Left hindlimb (tissue), 1 donor: ENCODE results near the gene C11orf97.
"Not testable (repeated sequence)": the region's sequence is repeated elsewhere in the genome, so short reads cannot be mapped to it uniquely, and the experiment has no call there.

ENCODE experiments used
- DNase-seq: peaks from one replicate; pipeline ENCODE4 v3.0.0-alpha.2; 2018

The C11orf97 gene

DNA sequence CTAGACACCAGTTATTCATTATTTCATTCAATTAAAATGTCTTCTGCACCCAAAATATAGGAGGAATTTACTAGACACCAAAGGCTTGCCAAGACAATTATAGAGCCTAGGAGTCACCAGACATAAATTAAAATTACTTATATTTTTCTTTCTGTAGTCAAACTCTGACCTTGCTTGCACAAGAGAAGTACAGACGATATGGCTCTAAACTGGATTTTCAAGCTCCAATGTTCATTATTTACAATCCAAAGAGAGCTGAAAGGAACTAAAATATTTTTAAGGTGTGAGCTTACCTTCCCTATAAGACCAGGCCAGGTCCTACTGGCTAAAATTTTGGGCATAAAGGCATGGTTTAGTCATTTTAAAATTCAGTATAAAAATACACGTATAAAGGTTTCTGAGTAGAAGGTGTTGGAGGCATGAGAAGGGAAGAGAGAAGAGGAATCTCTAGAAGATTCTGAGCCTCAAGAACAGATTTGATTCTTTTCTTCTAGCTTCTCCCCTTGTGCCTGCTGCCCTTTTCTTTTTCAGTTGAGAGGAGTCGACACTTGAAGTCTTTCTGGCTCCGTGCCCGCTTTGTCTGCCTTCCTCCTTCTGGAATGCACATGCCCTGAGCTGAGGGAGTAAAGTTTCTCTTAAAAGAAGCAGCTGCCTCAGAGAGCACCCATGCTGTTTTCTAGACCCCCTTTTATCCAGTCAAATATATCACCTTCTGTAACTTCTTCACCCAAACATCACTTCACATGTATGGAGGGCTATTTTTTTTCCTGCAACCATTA lies 13.5 kb downstream of the C11orf97 start:
- DNase-seq, result peak; percentile 45

DNA sequence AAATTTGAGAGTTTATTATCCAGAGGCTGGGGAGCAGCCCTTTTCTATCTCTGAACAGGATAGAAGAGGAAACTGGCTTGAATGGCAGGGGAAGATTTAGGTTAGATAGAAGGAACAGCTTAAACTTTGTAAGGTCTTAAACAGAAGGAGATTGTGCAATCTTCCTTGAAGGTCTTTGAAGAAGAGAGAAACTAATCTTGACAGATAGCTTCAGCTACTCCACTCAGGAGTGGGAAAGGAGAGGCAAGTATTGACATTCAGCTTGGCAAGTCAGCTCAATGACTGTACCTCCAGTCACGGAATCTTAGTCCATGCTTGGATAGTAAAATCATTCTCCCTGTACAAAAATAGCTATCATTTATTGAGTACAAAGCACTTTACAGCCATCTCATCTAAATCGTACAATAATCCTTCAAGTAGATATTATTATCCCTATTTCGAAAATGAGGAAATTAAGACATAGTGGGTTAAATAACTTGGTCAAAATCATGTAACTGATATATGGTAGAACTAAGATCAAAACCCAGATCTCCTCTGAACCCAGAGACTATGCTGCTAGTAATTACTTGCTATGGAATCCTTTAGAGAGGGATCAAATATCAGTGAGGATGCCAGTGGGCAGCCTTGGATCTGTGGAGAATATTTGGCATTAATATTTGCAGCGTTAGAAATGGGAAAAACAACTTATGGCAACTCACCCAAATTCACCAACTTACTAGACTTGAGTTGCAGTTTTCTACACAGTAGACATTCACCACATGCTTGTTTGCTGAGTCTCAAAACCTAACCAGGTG lies 14.6 kb downstream of the C11orf97 start:
- DNase-seq, result no peak

DNA sequence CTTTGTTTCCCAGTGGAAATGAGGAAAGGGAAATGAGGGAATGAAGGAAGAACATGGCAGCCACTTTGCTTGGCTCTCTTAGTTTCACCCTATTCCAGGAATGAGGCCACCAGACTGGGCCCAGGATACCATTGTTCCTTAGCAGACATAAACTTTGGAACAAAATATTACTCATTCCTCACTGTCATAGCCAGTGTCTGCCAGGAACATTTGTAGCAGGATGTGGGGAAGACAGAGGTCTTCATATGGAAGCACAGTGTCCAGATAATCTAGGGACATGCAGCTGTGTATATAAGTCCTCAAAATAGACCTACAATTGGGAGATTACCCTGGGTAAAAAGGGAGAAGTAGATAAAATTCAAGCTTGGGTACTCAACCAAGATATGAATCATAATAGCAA lies 16.3 kb downstream of the C11orf97 start:
- no peak for DNase-seq

DNA sequence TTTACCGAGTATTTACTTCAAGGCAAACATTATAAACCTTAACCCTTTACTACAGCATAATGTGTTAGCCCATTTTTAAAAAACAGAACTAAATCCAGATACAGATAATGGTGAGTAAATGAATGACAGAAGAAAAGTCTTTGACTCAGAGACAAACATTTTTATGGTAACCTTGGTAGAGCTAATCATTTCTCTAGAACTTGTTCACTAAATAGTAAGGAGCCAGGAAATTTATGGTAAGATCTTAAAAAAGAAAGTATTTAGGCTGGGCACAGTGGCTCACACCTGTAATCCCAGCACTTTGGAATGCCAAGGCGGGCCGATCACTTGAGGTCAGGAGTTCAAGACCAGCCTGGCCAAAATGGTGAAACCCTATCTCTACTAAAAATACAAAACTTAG lies 19.9 kb downstream of the C11orf97 start:
- DNase-seq, result no peak

DNA sequence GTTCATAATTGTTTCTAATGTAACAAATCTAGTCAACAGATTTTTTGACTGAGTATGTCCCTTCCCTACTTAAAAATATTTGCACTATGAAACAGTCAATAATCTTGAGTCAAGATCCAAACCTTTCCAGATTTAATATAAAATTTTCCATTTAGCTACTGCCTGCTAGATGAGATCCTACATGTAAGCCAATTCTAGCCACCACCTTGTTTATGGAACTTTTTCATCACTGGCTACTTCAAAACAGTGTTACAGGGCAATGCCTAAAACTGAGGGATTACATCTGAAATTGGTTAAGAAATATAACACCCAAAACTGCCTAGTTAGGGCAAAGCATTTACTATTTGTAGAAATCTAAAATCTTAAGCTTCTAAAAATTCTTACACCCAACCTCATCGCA lies 20.9 kb downstream of the C11orf97 start:
- no peak for DNase-seq

DNA sequence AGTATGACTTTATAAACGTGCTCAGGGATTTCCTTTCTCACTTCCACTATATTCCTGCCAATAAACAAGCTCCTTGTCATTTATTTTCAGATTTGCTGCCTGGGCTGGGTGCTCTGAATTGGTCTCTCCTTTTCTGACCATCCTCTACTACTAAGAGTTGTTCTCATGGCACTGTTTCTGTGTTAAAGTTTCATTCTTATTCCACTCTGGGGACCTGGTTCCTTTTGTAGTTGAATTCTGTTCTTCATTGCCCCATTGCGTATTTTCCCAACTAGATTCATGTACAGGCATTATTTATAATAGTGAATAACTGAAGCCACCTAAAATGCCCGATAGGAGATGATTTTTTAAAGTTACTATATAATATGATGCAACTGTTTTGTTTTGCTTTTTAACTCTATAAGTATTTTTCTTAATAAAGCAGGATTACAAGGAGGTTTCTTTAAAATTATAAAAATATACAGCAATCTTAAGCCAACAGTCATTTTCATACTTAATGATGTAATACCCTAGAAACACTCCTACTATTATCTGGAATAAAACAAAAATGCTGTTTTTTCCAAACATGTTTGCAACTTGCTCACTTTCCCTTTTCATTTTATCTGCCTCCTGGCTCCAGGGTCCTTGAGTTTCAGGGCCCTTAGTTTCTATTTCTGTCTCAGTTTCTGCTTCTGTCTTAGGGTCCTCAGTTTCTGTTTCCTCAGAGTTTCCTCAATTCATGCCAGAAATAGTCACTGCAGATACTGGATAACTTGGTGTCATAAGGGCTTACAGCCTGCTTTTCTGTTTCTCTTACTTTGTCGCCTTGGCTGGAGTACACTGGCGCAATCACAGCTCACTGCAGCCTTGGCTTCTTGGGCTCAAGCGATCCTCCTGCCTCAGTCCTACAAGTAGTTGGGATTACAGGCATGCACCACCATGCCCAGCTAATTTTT lies 21.7 kb downstream of the C11orf97 start:
- DNase-seq, result no peak

DNA sequence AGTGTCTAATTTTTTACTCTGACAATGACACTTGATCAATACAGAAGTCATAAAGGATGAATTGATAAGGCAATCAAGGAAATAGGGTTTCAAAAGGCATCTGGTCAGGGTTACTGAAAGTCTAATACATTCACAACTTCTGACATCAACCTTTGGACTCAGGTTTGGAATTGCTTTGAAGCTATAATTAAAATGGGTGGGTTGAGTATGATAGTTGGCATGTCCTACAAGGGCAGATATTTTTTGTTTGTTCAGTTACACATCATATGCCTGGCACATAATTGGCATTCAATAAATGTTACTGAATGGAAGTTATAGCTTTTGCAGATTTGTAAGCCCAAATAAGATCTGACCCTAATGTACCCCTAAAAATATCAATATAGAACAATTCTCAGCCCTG lies 24.1 kb downstream of the C11orf97 start:
- DNase-seq, result no peak

DNA sequence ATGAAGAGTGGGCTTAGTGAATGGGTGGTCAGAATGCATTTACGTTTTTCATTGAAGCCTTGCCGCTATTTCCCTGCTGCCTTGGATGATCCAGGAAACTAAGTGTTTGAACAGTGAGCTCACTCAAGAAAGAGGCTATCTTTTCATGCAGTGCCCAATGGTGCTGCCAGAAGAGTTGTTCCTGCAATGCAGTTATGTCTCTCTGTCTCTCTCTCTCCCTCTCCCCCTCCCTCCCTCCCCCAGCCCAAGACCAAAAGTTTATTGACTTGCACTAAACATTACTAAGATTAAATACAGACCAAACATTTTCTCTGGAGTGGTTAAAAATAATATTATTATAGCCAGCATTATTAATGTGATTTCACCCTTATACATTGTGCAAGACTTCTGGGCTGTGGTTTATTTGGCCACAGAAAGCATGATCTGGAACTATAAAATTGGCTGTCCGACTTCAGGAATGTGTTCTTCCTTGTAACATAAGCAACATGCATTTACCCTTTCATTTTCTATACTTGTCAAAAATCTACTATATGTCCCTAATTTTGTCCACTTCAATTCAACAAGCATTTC lies 24.9 kb downstream of the C11orf97 start:
- DNase-seq, result no peak

DNA sequence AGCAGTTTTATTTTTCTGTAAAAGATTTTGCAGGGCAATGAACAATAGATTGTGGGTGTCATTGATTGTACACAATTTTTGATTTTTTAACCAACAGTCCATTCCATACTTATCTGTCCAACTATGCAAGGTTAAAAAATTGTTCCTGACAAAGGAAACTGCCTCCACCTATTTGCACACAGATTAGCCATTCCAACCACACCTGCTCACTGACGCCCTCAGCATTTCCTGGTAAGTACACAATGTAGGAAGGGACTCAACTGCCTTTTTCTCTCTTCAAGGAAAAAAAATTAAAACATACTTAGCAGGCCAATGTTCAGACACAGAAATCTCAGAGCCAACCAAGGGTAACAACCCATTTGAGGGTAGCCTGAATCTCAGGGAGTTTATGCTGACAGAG lies 27.2 kb downstream of the C11orf97 start:
- DNase-seq, result no peak

DNA sequence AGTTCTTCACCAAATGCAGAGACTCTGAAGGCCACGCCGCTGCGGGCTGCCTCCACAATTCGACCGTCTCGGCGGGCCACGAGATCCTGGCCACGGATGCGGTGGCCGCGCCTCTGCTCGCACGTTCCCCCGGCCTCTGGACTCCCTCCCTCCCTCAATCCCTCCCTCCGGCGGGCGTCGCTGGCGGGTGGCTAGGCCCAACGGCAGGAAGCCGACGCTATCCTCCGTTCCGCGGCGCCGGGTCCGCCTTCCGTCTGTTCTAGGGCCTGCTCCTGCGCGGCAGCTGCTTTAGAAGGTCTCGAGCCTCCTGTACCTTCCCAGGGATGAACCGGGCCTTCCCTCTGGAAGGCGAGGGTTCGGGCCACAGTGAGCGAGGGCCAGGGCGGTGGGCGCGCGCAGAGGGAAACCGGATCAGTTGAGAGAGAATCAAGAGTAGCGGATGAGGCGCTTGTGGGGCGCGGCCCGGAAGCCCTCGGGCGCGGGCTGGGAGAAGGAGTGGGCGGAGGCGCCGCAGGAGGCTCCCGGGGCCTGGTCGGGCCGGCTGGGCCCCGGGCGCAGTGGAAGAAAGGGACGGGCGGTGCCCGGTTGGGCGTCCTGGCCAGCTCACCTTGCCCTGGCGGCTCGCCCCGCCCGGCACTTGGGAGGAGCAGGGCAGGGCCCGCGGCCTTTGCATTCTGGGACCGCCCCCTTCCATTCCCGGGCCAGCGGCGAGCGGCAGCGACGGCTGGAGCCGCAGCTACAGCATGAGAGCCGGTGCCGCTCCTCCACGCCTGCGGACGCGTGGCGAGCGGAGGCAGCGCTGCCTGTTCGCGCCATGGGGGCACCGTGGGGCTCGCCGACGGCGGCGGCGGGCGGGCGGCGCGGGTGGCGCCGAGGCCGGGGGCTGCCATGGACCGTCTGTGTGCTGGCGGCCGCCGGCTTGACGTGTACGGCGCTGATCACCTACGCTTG lies 31.7 kb downstream of the C11orf97 start, which contains the start of gene FUT4:
Gene FUT4 (plus strand): TSS at position 227 of the 951 bp plus-strand sequence. CDS start 213 bp downstream, at position 440.
- DNase-seq, result peak; percentile 92

DNA sequence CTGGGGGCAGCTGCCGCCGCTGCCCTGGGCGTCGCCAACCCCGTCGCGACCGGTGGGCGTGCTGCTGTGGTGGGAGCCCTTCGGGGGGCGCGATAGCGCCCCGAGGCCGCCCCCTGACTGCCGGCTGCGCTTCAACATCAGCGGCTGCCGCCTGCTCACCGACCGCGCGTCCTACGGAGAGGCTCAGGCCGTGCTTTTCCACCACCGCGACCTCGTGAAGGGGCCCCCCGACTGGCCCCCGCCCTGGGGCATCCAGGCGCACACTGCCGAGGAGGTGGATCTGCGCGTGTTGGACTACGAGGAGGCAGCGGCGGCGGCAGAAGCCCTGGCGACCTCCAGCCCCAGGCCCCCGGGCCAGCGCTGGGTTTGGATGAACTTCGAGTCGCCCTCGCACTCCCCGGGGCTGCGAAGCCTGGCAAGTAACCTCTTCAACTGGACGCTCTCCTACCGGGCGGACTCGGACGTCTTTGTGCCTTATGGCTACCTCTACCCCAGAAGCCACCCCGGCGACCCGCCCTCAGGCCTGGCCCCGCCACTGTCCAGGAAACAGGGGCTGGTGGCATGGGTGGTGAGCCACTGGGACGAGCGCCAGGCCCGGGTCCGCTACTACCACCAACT lies 32.5 kb downstream of the C11orf97 start:
- peak; percentile 44 for DNase-seq

DNA sequence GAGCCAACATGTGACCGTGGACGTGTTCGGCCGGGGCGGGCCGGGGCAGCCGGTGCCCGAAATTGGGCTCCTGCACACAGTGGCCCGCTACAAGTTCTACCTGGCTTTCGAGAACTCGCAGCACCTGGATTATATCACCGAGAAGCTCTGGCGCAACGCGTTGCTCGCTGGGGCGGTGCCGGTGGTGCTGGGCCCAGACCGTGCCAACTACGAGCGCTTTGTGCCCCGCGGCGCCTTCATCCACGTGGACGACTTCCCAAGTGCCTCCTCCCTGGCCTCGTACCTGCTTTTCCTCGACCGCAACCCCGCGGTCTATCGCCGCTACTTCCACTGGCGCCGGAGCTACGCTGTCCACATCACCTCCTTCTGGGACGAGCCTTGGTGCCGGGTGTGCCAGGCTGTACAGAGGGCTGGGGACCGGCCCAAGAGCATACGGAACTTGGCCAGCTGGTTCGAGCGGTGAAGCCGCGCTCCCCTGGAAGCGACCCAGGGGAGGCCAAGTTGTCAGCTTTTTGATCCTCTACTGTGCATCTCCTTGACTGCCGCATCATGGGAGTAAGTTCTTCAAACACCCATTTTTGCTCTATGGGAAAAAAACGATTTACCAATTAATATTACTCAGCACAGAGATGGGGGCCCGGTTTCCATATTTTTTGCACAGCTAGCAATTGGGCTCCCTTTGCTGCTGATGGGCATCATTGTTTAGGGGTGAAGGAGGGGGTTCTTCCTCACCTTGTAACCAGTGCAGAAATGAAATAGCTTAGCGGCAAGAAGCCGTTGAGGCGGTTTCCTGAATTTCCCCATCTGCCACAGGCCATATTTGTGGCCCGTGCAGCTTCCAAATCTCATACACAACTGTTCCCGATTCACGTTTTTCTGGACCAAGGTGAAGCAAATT lies 33.3 kb downstream of the C11orf97 start:
- DNase-seq, result no peak

DNA sequence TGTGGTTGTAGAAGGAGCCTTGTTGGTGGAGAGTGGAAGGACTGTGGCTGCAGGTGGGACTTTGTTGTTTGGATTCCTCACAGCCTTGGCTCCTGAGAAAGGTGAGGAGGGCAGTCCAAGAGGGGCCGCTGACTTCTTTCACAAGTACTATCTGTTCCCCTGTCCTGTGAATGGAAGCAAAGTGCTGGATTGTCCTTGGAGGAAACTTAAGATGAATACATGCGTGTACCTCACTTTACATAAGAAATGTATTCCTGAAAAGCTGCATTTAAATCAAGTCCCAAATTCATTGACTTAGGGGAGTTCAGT lies 33.9 kb downstream of the C11orf97 start:
- no peak for DNase-seq

DNA sequence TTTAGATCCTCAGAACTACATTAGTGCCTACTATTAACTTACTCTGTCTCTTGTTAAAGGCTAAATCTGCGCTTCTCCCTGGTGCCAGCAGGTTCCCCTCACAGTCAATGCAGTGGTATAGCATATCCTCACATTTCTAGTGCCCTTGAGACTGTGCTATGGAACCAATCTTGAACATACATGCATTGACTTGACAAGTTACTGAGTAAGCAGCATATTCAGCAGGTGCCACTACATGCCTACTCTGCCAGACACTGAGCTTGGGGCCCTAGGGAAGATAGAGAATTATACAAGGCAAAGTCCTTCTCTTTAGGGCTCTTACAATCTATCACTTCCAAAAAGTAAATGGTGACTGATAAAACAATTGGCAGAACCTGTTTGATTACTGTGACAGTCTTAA lies 34.6 kb downstream of the C11orf97 start:
- no peak for DNase-seq

DNA sequence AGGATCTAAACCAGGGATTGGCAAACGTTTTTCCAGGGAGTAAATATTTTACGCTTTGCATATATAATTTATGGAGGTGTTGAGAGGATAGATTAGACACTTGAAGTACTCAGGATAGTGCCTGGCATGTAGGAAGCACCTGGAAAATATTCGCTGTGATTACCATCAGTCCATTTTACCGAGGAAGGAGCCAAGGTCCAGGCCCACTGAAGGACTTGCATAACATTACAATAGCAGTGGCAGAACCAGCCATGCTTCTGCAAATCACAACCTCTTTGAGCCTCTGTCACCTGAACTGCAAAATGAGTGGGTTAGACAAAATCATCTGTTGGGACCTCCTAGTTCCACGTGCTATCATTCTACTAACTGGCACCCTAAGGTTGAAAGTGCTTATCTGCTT lies 36.9 kb downstream of the C11orf97 start:
- DNase-seq, result no peak

DNA sequence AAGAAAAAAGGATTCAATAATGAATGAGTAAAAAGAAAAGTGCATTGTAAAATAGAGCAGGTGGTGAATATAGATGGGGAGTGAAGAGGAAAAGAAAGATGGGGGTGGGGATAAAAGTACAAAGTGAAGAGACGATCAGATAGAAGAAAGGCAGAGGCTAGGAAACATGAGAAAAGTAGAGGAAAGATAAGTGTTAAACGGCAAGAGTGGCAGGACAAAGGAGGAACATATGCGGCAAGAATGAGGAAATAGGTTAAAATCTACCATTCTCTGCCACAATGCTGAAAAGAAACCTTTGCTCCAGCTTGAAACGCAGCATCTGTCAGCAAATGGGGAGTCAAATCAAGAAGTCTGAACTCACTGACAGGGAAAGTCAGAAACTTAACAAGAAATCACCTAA lies 38.3 kb downstream of the C11orf97 start:
- DNase-seq, result no peak

DNA sequence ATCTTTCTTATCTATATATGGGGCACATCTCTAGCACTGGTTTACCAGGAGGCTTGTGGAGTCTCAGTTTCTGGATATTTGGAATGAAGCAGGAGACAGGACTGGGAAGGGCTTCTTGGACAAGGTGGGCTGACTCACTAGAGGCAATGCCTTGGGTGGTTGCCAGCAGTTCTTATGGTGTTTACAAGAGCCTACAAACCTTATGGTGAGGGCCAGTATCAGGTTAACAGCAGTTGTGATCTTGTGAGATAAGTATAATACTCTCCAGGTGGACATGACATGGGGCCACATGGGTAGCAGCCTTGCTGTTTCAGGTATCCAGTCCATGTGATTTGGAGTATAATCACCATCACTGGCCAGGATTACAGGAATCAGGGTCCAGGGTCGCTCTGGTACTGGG lies 41.7 kb downstream of the C11orf97 start:
- no peak for DNase-seq

DNA sequence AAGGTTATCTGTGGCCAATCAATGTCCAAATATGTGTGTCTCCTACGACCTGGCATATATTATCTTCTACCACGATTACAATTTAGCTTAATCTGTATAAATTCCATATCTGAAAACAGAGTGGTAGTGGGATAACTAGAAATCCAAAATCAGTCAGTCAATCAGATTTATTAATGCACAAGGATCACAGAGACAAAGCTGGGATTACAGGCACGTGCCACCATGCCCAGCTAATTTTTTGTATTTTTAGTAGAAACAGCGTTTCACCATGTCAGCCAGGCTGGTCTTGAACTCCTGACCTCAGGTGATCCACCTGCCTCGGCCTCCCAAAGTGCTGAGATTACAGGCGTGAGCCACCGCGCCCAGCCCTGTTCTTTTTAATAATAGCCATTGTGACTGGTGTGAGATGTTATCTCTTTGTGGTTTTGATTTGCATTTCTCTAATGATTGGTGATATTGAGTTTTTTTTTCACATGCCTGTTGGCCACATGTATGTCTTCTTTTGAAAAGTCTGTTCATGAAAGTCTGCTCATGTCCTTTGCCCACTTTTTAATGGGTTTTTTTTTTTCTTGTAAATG lies 43.6 kb downstream of the C11orf97 start:
- DNase-seq, result not testable (repeated sequence)

DNA sequence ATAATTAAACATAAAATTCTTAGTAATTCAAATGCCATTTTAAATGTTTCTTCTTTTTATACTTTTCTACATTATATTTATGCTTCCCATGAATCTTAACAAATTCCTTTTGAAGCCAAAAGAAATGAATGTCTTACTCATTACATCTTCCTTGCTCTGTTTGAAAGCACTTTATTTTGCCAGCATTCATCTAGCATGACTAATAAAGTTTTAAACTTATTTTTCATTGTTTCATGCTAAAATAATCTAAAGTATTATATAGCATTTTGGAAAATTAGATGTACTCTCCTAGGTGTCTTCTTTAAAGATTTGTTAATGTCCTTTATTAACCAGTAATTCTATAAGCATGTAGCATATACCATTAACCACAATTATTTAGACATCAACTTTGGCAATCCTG lies 45.2 kb downstream of the C11orf97 start:
- no peak for DNase-seq

DNA sequence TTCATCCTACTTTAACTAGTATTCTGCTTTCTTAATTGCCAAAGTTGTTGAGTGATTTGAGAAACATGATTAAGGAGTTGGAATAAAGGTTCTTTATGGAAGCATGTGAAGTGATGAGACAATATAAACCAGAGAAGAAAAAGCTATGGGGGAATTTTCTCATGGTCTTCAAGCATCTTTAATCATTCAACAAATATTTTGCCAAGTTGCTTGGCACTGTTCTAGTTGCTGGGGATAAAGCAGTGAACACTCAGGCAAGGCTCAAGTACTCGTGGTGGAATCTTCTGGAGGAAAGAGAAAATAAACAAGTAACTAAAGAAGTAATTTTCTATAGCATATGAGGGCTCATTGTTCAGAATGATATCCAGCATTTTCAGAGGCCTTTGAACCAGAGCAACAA lies 45.7 kb downstream of the C11orf97 start:
- no peak for DNase-seq
